HG03565 (cell line): ENCODE results near the gene IL13RA1.
"Not testable (repeated sequence)": the region's sequence is repeated elsewhere in the genome, so short reads cannot be mapped to it uniquely, and the experiment has no call there.

Source experiments
- ATAC-seq: cut with Tn5 transposase; IDR thresholded peaks from one replicate; pipeline ENCODE4 v1.9.1; 2021; ENCODE audit warnings: mild to moderate bottlenecking, moderate library complexity; ENCODE audit not compliant: unreplicated experiment

Gene IL13RA1

GRCh38 chrX:118726887-118727685 lies at the start of gene IL13RA1:
TSS of gene IL13RA1 (plus strand) at chrX:118727606. CDS start at chrX:118727639, 33 bp downstream.
- no peak for ATAC-seq

GRCh38 chrX:118679290-118679689 lies 48.1 kb upstream of the IL13RA1 start:
- no peak for ATAC-seq

DNA sequence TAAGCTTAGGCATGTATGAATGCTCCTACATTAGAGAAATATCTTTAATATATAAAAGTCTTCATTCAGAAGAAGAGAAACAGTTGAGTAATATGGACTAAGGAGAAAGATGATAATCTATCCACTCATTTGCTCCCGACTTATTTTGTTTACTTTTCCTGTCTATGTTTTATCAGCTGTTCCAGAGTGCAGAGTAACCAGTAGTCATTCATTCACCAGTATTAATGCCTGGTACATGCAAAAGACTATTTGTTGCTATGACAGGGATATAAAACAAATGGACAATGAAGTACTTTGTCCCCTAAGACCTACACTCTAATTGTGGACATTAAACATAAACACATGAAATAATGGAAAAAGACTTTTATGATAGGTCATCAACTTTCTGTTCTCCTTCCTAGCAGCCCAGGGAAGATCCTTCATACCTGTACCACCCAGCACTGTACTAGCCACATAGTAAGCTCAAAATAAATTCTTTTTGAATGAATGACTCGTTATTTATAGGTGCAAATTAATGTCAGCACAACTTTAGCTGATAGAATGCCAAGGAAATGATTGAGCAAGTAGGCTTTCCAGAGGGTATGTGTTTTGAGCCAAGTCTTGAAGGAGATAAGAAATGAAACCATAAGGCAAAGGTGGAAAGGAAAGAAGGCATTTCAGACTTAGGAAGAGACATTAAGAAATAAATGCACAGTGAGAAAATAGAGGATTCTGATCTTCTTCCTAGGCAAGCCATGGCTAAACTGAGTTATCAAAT lies 45.0 kb upstream of the IL13RA1 start:
- ATAC-seq: no peak

- ATAC-seq: no peak
Observed at GRCh38 chrX:118685393-118685792, 42.0 kb upstream of the IL13RA1 start.

DNA sequence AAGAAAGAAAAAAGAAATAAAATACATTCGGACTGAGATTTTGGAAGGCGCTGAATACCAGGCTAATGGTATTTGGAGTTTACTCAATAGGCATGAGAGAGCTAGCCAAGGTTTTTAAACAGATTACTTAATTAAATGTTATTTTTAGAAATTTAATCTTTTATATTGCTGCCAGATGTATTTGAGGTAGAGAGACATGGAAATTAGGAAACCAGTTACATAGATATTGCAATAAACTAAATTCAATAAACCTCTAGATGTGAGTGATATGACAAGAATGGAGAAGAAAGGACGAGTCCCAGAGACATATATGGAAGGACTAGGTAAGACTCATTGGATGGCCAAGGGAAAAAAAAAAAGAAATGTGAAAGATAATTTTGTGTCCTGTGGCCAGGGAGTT lies 38.5 kb upstream of the IL13RA1 start:
- ATAC-seq: no peak

DNA sequence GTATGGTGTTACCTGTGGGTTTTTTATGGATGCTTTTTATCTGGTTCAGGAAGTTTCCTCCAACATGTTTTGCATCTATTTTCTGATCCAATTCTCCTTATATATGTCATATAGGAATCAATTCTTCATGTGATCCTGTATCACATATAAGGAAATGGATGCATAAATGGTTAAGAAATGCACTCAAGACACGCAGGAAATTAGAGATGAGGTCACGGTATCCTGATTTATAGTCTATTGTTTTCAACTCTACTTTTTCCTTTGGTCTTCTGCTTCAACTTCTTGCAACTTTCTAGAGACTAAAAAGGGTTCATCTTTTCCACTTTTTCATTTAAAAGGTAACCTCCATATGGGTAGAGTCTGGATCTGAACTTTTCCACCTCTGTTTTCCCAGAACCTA lies 33.6 kb upstream of the IL13RA1 start:
- no peak for ATAC-seq

GRCh38 chrX:118694638-118695037 lies 32.8 kb upstream of the IL13RA1 start:
- no peak for ATAC-seq

GRCh38 chrX:118698516-118699170 lies 28.8 kb upstream of the IL13RA1 start:
- no peak for ATAC-seq

GRCh38 chrX:118702741-118703140 lies 24.7 kb upstream of the IL13RA1 start:
- no peak for ATAC-seq

- ATAC-seq: no peak
Observed at GRCh38 chrX:118706681-118707080, 20.7 kb upstream of the IL13RA1 start.

DNA sequence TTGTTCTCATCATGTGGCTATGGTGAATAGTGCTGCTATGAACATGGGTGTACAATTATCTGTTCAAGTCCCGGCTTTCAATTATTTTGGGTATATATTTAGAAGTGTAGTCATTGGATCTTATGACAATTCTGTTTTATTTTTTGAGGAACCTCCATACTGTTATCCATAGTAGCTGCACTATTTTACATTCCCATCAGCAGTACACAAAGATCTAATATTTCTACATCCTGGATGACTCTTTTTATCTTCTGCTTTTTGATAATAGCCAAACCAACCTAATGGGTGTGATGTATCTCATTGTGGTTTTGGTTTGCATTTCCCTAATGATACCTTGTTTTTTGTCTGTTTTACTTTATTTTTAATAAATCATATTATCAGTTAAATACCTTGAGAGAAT lies 12.9 kb upstream of the IL13RA1 start:
- no peak for ATAC-seq

DNA sequence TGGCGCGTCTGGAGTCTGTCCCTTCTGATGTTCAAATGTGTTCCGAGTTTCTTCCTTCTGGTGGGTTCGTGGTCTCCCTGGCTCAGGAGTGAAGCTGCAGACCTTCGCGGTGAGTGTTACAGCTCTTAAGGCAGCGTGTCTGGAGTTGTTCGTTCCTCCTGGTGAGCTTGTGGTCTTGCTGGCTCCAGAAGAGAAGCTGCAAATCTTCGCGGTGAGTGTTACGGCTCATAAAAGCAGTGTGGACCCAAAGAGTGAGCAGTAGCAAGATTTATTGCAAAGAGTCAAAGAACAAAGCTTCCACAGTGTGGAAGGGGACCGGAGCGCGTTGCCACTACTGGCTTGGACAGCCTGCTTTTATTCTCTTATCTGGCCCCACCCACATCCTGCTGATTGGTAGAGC lies 11.5 kb upstream of the IL13RA1 start:
- not testable (repeated sequence) for ATAC-seq

DNA sequence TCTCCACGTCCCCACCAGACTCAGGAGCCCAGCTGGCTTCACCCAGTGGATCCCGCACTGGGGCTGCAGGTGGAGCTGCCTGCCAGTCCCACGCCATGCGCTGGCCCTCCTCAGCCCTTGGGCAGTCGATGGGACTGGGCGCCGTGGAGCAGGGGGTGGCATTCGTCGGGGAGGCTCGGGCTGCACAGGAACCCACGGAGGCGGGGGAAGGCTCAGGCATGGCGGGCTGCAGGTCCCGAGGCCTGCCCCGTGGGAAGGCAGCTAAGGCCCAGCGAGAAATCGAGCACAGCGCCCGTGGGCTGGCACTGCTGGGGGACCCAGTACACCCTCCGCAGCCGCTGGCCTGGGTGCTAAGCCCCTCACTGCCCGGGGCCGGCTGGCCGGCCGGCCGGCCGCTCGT lies 10.6 kb upstream of the IL13RA1 start:
- ATAC-seq: not testable (repeated sequence)

DNA sequence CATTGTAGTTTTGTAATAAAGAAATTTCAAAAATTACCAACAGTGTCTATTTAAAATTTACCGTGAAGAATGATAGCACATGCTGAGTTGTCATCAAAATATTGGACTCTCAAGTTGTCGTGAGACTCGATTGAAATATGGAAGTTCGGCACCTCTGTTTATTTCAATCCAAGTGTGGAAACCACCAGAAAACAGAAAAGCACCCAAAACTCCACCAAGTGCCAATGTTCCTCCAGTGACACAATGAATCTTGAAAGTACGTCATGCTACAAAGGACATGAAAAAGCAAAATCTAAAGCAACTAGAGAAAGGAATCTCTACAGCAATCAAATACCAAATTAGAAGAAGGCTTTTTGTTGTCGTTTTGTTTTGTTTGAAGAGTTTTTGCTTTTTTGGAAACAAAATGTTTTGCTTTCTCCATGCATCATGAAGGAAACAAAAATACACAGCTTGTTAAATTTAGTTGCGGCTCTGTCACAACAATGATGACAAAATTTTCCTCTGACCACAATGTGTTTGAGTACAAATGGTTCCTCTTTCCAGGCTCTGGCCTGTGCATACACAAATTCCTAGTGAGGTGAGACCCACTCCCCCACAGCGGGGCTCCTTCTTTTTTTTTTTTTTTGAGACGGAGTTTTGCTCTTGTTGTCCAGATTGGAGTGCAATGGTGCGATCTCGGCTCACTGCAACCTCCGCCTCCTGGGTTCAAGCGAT lies 9.6 kb upstream of the IL13RA1 start:
- no peak for ATAC-seq

GRCh38 chrX:118718737-118719136 lies 8.7 kb upstream of the IL13RA1 start:
- ATAC-seq: no peak

DNA sequence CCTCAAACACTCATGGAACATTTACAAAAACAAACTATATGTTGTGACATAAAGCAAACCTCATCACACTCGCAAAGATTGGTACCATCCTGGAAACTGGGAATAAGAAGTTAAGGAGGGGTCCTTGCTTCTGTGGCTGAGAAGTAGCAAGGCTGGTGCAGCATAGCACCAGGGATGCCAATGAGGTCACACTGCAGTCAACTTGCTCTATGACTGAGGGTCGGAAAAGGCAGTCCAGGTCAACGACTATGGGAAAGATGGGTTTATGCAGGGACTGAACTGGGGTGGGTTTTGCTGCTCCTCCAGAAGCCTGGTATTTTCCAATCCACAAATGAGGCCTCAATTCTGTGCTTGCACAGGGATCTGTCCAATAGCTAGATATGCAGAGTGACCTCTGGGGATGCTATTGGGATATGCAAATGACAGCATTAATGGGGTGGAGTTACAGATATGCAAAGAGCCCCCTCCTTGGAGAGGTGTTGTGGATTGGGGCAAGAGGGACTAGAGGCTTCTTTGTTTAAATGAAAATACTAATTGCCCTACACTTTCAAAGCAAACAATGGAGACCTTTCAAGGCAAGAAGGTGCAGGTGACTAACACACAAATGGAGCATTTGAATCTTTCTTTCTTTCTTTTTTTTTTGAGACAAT lies 7.2 kb upstream of the IL13RA1 start:
- ATAC-seq: no peak

DNA sequence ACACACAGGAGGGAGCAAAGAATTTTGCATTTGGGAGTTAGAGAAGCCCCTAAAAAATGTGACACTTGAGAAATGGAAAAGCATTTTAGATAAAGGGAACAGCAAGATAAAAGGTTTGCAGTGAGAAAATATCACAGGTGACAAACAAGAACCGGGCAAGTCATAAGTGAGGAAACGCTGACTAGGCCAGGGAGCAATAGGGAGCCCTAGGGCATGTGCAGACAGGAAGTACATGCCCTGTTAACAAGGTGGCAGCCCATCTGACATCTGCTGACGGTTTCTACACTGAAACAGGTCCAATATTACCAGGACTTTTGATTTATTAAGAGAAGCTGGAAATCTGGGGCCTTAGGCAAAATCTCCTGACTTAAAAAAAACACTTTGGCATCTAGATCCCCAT lies 4.0 kb upstream of the IL13RA1 start:
- ATAC-seq: no peak

DNA sequence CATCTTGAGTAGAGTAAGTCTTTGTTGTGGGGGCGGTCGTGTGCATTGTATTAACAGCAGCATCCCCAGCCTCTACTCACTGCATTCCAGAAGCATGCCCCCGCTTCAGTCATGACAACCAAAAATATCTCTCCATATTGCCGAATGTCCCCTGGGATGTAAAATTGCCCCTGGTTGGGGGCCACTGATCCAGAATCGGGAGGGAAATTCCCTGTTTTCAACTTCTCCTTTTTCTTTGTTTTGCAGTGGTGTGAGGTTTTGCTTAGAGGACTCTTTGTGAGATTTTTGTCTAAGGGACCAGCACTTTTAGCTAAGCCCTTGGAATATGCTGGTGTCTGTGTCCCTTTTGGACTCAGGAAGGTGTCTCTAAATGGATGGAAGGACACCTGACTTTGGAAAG lies 3.0 kb upstream of the IL13RA1 start:
- no peak for ATAC-seq

- no peak for ATAC-seq
Observed at GRCh38 chrX:118724775-118725174, 2.6 kb upstream of the IL13RA1 start.

GRCh38 chrX:118726396-118726795 lies 1.0 kb upstream of the IL13RA1 start:
- ATAC-seq: no peak
